Suprapubic skin (tissue), 3 donors: ENCODE data around the gene GDA.

Source experiments
- CTCF ChIP-seq, 2 donors: fragments of 200-600 bp in 1 of 2; fragments of 450-650 bp in 1 of 2; sonication (generic) in 1 of 2; IDR thresholded peaks; one replicate each; pipeline ENCODE4 v1.5.1; 2016 to 2019; ENCODE audit warnings: antibody characterized with exemption in 2 of 2, mild to moderate bottlenecking in 1 of 2, moderate library complexity in 1 of 2
- POLR2AphosphoS5 ChIP-seq, 3 donors: sonication (generic); formaldehyde crosslinking; IDR thresholded peaks; one replicate each; pipeline ENCODE4 v1.6.1; 2017; ENCODE audit warnings: antibody characterized with exemption in 3 of 3

- TF ChIP-seq CTCF (IDR thresholded peaks at IDR 0.05) = no peak
- TF ChIP-seq POLR2AphosphoS5 (IDR thresholded peaks at IDR 0.05) = no peak
Observed at GRCh38 chr9:72257814-72258213, 108.6 kb downstream of the GDA start.
